Measurements from ENCODE around the gene MESP1.

GRCh38 chr15:89795996-89796395 lies 44.9 kb upstream of the MESP1 start:
- TF ChIP-seq CTCF (conservative IDR thresholded peaks at IDR 0.05; ENCODE audit: low read depth, low read length) (no peak), POLR2A (IDR thresholded peaks at IDR 0.05; ENCODE audit: low read depth, low read length) (no peak)
